ENCODE results near the gene IL17RE.
"Not testable (repeated sequence)": the region's sequence is repeated elsewhere in the genome, so short reads cannot be mapped to it uniquely, and the experiment has no call there.

The IL17RE gene

DNA sequence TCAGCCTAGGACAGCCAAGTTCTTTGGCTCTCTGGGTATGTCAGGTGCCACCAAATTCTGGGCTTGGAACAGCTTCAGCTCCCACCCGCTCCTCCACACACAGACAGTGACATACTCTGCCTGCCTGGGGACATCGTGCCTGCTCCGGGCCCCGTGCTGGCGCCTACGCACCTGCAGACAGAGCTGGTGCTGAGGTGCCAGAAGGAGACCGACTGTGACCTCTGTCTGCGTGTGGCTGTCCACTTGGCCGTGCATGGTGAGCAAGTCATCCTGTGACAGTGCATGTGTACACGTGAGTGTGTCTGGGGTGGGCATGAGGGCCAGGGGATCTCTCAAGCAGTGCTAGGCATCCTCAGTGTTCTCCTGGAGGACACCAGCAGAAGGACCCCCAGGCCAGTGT is 15.2 kb downstream of the IL17RE start:
- H3K4me3 ChIP-seq (ENCODE audit: low read depth, low read length) = peak overlapping the region; percentile 64
- DNase-seq (ENCODE audit: low read depth) = no peak

DNA sequence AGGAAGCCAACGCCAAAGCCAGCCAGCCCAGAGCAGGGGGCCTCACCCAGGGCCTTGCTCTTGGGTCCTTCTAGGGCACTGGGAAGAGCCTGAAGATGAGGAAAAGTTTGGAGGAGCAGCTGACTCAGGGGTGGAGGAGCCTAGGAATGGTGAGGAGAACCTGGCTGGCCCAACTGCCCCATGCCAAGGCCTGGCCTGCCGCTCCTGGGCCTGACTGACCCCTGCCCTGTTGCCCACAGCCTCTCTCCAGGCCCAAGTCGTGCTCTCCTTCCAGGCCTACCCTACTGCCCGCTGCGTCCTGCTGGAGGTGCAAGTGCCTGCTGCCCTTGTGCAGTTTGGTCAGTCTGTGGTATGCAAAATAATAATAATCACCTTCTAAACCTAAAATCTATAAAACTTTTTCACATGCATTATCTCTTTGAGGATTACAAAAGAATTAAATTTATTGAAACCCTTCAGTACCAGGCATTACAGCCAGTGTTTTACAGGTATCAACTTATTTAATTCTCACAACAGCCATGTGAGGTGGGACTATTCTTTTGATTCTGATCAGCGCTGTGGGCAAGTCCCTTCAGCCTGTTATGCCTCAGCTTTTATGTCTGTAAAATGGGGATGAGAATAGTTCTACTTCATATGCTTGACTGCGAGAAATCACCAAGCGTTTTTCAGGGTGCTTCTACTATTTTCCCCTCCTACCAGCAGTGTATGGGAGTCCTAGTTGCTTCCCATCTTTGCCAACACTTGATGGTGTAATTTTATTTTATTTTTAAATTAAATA is 15.8 kb downstream of the IL17RE start:
- no peak for DNase-seq (ENCODE audit: low read depth)
- peak overlapping the region; percentile 64 for H3K4me3 ChIP-seq (ENCODE audit: low read depth, low read length)

DNA sequence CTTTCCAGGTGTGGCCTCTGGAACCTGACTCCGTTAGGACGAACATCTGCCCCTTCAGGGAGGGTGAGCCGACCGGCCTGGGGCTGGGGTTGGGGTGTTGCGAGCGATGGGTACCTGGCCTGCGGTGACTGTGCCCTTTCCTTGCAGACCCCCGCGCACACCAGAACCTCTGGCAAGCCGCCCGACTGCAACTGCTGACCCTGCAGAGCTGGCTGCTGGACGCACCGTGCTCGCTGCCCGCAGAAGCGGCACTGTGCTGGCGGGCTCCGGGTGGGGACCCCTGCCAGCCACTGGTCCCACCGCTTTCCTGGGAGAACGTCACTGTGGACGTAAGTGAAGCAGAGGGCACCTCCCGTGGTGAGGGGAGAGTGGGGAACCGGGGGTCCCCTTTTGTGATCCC is 25.5 kb downstream of the IL17RE start:
- DNase-seq (ENCODE audit: low read depth) = no peak
- H3K4me3 ChIP-seq (ENCODE audit: low read depth, low read length) = no peak overlapping the region

GRCh38 chr3:9930804-9931418 is 28.3 kb downstream of the IL17RE start:
- no peak for DNase-seq (ENCODE audit: low read depth)
- no peak overlapping the region for H3K4me3 ChIP-seq (ENCODE audit: low read depth, low read length)

DNA sequence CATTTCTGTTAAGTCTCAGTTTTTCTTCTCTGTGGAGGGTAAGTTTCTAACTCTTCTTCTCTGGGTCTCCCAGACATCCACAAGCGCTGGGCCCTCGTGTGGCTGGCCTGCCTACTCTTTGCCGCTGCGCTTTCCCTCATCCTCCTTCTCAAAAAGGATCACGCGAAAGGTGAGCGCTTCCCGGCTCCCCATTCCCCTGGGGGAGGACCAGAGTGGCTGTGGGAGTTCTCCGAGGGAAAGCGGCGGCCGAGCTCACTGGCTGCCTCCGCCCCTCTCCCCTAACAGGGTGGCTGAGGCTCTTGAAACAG is 29.8 kb downstream of the IL17RE start:
- no peak for DNase-seq (ENCODE audit: low read depth)
- peak overlapping the region; percentile 67 for H3K4me3 ChIP-seq (ENCODE audit: low read depth, low read length)

DNA sequence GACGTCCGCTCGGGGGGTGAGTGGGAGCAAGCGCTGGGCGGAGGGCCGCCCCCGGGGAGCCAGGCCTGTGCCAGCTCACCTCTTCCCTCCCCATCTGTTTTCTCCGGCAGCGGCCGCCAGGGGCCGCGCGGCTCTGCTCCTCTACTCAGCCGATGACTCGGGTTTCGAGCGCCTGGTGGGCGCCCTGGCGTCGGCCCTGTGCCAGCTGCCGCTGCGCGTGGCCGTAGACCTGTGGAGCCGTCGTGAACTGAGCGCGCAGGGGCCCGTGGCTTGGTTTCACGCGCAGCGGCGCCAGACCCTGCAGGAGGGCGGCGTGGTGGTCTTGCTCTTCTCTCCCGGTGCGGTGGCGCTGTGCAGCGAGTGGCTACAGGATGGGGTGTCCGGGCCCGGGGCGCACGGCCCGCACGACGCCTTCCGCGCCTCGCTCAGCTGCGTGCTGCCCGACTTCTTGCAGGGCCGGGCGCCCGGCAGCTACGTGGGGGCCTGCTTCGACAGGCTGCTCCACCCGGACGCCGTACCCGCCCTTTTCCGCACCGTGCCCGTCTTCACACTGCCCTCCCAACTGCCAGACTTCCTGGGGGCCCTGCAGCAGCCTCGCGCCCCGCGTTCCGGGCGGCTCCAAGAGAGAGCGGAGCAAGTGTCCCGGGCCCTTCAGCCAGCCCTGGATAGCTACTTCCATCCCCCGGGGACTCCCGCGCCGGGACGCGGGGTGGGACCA is 30.4 kb downstream of the IL17RE start:
- DNase-seq (ENCODE audit: low read depth) = no peak

GRCh38 chr3:9933561-9934234 is 31.1 kb downstream of the IL17RE start, which contains the start of gene CRELD1:
Gene CRELD1, plus strand, starts transcription at chr3:9933834. Its CDS starts 605 bp downstream, at chr3:9934439.
- DNase-seq (ENCODE audit: low read depth) = peak; percentile 78
- H3K4me3 ChIP-seq (ENCODE audit: low read depth, low read length) = peak within 1 kb of the TSS; percentile 67

More for the DNA sequence above, 30.4 kb downstream of the IL17RE start:
- H3K4me3 ChIP-seq (ENCODE audit: low read depth, low read length) = peak overlapping the region; percentile 67

GRCh38 chr3:9934235-9934621 is 31.6 kb downstream of the IL17RE start:
- no peak for DNase-seq (ENCODE audit: low read depth)
- peak overlapping the region; percentile 67 for H3K4me3 ChIP-seq (ENCODE audit: low read depth, low read length)

- DNase-seq (ENCODE audit: low read depth) = no peak
- peak overlapping the region; percentile 67 for H3K4me3 ChIP-seq (ENCODE audit: low read depth, low read length)
These were observed 32.3 kb downstream of the IL17RE start for GRCh38 chr3:9934993-9935392.

- DNase-seq (ENCODE audit: low read depth) = no peak
- no peak overlapping the region for H3K4me3 ChIP-seq (ENCODE audit: low read depth, low read length)
These were observed 33.4 kb downstream of the IL17RE start for GRCh38 chr3:9935966-9936510.

- no peak for DNase-seq (ENCODE audit: low read depth)
- H3K4me3 ChIP-seq (ENCODE audit: low read depth, low read length) = no peak overlapping the region
These were observed 35.0 kb downstream of the IL17RE start for GRCh38 chr3:9937486-9938238.

DNA sequence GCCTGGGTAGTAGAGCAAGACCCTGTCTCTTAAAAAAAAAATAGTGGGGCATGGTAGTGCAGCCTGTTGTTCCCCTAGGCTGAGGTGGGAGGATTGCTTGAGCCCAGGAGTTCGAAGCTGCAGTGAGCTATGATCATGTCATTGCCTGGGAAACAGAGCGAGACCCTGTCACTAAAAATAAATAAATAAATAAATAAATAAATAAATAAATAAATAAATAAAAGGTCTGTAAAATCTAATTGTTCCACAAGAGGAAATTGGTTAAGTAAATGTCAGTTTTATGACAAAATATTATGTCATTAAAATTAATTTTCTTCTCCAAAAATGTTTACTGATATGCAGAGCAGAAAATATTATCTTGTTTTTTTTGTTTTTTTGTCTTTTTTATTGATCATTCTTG is 36.3 kb downstream of the IL17RE start:
- H3K4me3 ChIP-seq (ENCODE audit: low read depth, low read length) = no peak overlapping the region
- DNase-seq (ENCODE audit: low read depth) = no peak

GRCh38 chr3:9939906-9940305 is 37.3 kb downstream of the IL17RE start:
- not testable (repeated sequence) for H3K4me3 ChIP-seq (ENCODE audit: low read depth, low read length); DNase-seq (ENCODE audit: low read depth)

DNA sequence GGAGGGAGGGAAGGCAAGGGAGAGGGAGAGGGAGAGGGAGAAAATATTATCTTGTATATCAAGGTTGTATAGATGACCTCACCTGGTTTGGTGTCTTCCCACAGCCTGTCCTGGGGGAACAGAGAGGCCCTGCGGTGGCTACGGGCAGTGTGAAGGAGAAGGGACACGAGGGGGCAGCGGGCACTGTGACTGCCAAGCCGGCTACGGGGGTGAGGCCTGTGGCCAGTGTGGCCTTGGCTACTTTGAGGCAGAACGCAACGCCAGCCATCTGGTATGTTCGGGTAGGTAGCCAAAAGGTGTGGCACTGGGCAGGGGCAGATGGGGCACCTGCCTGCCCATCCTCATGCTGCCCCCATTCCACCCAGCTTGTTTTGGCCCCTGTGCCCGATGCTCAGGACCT is 38.1 kb downstream of the IL17RE start:
- no peak for DNase-seq (ENCODE audit: low read depth)

DNA sequence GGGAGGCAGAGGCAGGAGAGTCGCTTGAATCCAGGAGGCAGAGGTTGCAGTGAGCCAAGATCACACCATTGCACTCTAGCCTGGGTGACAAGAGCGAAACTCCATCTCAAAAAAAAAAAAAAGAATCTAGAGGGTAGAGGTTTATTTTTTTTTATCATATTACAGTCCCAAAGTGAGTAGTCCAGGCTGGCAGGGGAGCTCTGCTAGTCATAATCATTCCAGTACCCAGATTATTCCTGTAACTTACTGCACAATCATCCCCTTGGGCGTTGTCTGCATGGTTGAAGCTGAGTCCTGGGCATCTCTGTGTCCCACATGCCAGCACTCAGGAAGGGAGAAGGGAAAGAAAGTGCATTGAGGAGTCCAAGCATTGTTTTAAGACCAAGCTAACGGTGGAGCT is 39.5 kb downstream of the IL17RE start:
- no peak overlapping the region for H3K4me3 ChIP-seq (ENCODE audit: low read depth, low read length)
- no peak for DNase-seq (ENCODE audit: low read depth)

More for the DNA sequence above, 38.1 kb downstream of the IL17RE start:
- no peak overlapping the region for H3K4me3 ChIP-seq (ENCODE audit: low read depth, low read length)

DNA sequence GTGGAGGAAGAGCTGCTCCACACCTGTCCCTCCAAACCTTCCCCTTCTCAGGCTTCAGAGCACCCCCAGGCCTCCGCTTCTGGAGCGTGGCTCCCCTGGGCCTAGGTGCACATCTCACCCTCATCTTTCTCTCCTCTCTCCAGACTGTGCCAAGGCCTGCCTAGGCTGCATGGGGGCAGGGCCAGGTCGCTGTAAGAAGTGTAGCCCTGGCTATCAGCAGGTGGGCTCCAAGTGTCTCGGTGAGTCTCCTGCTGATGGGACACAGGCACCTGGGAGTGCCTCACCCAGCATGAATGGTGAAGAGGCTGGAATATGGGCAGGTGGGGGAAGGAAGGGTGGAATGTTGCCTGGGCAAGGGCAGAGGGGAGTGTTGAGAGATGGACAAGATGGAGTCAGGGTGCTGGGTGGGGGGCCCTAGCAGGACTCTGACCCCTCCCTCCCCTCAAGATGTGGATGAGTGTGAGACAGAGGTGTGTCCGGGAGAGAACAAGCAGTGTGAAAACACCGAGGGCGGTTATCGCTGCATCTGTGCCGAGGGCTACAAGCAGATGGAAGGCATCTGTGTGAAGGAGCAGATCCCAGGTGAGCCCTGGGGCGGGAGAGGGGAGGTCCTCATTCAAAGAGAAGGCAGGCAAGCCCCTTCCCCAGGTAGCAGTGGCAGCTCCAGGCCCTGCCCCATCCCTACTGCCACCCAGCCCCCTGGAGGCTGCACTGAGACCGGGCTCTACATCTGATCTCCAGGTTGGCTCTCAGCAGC is 40.5 kb downstream of the IL17RE start:
- no peak overlapping the region for H3K4me3 ChIP-seq (ENCODE audit: low read depth, low read length)
- no peak for DNase-seq (ENCODE audit: low read depth)

GRCh38 chr3:9944271-9944670 is 41.6 kb downstream of the IL17RE start:
- no peak overlapping the region for H3K4me3 ChIP-seq (ENCODE audit: low read depth, low read length)
- DNase-seq (ENCODE audit: low read depth) = no peak

DNA sequence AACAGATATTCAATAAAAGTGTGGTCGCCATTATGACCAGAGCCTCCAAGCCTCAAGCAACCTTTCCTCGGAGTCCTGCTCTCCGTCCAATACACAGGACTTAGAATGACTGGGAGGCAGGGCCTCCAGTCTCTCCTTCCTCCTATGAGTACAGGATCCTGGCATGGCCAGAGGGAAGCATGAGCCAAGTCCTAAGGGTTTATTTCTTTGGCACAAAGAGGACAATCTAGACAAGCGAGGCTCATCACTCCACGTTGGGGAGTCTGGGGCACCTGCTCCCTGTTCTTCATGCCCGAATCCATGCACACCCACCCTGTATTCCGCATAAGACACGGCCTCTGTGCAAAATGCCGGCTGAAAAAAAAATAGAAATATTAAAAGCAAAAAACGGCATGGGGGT is 42.7 kb downstream of the IL17RE start:
- H3K4me3 ChIP-seq (ENCODE audit: low read depth, low read length) = peak overlapping the region; percentile 52
- no peak for DNase-seq (ENCODE audit: low read depth)

Data from skeletal muscle cell (primary cell).